Adipocyte (in vitro differentiated cells): Measurements from ENCODE around the gene PLEKHG4.

Source experiments
- DNase-seq: peaks from one replicate; pipeline ENCODE4 v3.0.0-alpha.2; 2015; ENCODE audit warnings: low read depth
- H3K27me3 ChIP-seq: replicated peaks from 2 replicates; pipeline ENCODE4 v1.7.0; 2013; ENCODE audit warnings: mild to moderate bottlenecking, low read length, moderate library complexity; ENCODE audit not compliant: control insufficient read depth, insufficient read depth
- H3K36me3 ChIP-seq: 2 replicates; pipeline ENCODE4 v1.7.0; 2013; ENCODE audit warnings: low read length, mild to moderate bottlenecking, moderate library complexity; ENCODE audit not compliant: control insufficient read depth, insufficient read depth, severe bottlenecking
- H3K4me1 ChIP-seq: 2 replicates; pipeline ENCODE4 v1.7.0; 2013; ENCODE audit warnings: mild to moderate bottlenecking, low read length, moderate library complexity; ENCODE audit not compliant: control insufficient read depth, insufficient read depth
- H3K4me3 ChIP-seq: 2 replicates; pipeline ENCODE4 v1.7.0; 2013; ENCODE audit warnings: mild to moderate bottlenecking, low read length, moderate library complexity
- H3K9ac ChIP-seq: 2 replicates; pipeline ENCODE4 v1.7.0; 2013; ENCODE audit warnings: mild to moderate bottlenecking, low read length, moderate library complexity
- H3K9me3 ChIP-seq: 2 replicates; pipeline ENCODE4 v1.7.0; 2013; ENCODE audit warnings: mild to moderate bottlenecking, low read length, moderate library complexity; ENCODE audit not compliant: control insufficient read depth

The PLEKHG4 gene

DNA sequence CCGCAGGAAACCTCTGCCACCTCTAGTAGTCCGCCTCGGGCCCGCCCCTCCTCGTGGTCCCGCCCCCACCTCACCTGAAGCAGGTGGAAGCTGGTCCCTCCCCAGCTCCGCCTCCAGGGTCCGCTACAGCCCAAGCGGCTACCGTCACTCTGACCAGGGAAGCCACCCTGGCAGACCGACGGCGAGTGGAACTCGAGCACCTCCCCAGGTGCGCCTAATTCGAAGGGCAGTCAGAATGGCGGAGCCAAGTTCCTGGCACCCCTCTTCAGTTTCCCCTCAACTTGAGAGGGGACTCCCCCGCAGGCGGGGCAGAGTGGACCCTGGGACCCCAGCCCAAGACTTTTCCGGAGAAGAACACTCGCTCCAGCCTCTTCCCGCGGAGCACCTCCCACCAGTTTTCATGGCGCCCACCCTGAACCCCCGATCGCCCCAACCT is 32.6 kb upstream of the PLEKHG4 start:
- peak overlapping the region; percentile 92 for H3K4me3 ChIP-seq
- H3K9me3 ChIP-seq: no peaks in the 10 kb centered on the region
- no peaks in the 10 kb centered on the region for H3K27me3 ChIP-seq
- peaks cover 59% of the 10 kb centered on the region for H3K4me1 ChIP-seq
- DNase-seq: no peak
- H3K9ac ChIP-seq: peak overlapping the region; percentile 90
- no peaks in the 10 kb centered on the region for H3K36me3 ChIP-seq

DNA sequence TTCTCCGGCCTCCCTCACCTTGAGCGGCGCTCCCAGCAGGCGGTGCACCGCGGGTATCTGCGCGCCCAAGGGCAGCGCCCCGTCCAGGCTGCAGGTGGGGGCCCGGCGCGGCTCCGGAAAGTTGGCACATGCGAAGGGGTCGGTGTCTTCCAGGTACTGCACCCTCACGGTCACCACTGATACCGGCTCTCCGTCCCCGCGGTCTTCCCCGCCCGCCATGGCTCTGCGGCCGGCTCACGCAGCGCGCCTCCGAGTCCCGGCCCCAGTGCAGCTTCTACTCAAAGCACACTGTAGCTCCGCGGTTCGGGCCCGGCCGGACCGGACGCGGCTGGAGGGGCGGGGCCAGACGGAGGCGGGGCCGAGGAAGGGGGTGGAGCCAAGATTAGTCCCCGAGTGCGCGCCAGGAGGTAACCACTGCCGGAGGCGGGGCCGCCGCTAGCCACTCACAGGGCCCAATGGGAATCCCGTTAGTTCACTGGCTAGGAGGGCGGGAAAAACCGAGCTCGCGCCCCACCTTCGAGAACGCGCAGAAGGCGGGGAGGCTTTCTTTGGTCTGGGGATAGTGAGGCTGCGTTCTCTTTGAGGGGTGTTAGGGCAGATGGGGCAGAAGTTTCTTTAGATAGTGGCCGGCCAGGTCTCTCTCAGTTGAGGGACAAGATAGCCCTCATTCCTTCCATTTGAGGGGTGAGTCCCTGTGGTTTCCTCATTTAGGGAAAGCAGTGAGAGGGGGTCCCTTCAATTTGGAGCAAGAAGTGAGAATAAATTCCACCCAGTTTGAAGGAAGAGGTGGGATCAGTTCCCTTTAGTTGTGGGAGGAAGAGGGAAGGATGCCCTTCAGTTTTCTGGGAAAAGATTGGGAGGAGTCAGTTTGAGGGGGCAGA is 31.9 kb upstream of the PLEKHG4 start, which contains the start of gene FHOD1:
Gene FHOD1, minus strand, starts transcription at position 290 of the 881 bp plus-strand sequence. Its CDS starts 71 bp downstream, at position 219.
- peak within 1 kb of the TSS; percentile 90 for H3K9ac ChIP-seq
- peak within 1 kb of the TSS; percentile 92 for H3K4me3 ChIP-seq
- H3K4me1 ChIP-seq: peaks cover 53% of the 10 kb centered on the region
- H3K27me3 ChIP-seq: no peaks in the 10 kb centered on the region
- peak; percentile 99 for DNase-seq
- H3K9me3 ChIP-seq: no peaks in the 10 kb centered on the region
- no peaks in the 10 kb centered on the region for H3K36me3 ChIP-seq

DNA sequence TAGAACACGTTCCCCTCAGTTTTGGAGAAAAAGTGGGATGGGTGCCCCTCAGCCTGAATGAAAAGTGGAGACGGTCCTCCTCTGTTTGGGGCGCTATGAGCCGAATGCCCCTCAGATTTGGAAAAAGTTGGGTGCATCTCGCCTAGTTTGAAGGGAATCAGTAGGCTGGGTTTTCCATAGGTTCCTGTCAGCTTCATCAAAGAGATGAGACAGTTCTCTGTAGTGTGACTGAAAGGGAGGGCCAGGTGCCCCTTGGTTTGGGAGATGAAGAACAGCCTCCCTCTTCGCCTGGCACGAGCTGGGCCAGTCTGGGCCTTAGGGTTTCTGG is 31.3 kb upstream of the PLEKHG4 start:
- peak overlapping the region; percentile 92 for H3K4me3 ChIP-seq
- no peak for DNase-seq
- H3K36me3 ChIP-seq: no peaks in the 10 kb centered on the region
- peak overlapping the region; percentile 83 for H3K9ac ChIP-seq
- no peaks in the 10 kb centered on the region for H3K9me3 ChIP-seq
- peaks cover 53% of the 10 kb centered on the region for H3K4me1 ChIP-seq
- H3K27me3 ChIP-seq: no peaks in the 10 kb centered on the region

DNA sequence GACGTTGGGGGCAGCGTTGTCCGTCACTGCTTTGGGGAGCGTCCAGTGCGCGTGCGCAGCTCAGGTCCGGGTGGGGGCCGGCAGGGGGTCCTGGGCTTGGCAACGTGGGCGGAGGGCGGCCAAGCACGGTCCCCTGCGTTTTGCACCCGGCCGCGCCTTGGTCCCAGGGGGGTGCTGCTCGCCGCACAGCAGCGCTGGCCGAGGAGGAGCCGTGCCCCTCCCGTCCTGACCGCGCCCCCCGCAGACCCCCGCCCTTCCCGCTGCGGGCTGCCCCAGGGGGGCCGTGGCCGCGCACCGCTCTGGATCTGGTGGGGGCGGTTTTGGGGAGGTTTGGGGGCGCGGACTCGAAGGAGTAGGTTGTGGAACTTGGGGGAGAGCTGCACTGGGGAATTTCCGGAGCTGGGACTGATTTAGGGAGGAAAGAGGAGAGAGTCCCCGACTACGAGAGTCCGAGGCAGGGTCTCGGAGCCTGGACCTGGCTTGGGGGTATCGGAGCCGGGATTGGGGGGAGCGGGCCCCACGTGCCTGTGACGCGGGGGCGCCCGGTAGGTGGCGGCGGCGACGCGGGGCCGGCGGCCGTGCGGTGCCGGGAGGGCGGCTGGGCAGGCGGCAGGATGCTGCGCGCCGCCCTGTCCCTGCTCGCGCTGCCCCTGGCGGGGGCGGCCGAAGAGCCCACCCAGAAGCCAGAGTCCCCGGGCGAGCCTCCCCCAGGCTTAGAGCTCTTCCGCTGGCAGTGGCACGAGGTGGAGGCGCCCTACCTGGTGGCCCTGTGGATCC is 30.7 kb upstream of the PLEKHG4 start, which contains the start of gene SLC9A5:
Gene SLC9A5, plus strand, starts transcription at position 579 of the 777 bp plus-strand sequence. Its CDS starts 36 bp downstream, at position 615.
- Histone ChIP-seq H3K36me3 (no peaks in the 10 kb centered on the region), H3K4me1 (peaks cover 47% of the 10 kb centered on the region), H3K27me3 (no peaks in the 10 kb centered on the region), H3K4me3 (peak within 1 kb of the TSS; percentile 92), H3K9me3 (no peaks in the 10 kb centered on the region), H3K9ac (peak within 1 kb of the TSS; percentile 83)
- DNase-seq: peak; percentile 78

DNA sequence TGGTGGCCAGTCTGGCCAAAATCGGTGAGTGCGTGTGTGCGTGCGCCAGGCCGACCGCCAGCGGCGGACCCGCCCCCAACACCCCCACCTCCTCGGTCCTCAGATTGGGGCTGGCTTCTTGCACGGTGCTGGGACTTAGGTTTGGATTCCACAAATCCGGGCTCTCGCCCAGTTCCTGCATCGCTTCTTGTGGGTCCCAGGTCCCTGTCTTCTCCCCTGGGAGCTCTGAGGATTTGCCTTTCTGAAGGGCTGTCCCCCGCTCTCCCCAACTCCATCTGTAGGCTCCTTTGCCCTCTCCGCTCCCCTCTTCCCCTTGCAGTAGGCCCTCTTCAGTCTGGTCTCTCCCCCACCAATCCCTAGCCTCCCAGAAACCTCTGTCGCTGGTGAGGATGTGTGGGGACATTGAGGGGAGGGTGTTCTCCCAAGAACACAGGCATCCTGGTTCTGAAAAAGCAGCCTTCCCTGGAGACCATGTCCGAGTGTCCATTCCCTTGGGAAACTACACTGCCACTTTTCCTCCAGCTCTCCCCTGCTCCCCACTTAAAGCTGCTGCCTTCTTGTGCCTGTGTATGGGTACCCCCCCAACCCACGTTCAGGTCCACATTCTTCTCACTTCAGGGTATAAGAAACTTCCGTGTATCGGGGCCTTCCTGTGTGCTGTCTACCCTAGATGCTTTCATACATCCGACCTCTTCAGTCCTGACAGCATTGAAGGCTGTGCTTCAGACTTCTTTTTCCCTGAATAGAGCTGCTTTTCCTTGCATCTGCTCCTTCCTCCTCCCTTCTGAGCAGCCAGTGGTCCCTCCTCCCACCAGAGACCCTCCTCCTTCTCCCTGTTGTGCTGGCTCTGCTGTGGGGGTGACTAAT is 29.9 kb upstream of the PLEKHG4 start:
- H3K9me3 ChIP-seq: no peaks in the 10 kb centered on the region
- H3K4me3 ChIP-seq: peak overlapping the region; percentile 92
- DNase-seq: no peak
- peak overlapping the region; percentile 83 for H3K9ac ChIP-seq
- H3K27me3 ChIP-seq: no peaks in the 10 kb centered on the region
- peaks cover 39% of the 10 kb centered on the region for H3K4me1 ChIP-seq
- no peaks in the 10 kb centered on the region for H3K36me3 ChIP-seq

DNA sequence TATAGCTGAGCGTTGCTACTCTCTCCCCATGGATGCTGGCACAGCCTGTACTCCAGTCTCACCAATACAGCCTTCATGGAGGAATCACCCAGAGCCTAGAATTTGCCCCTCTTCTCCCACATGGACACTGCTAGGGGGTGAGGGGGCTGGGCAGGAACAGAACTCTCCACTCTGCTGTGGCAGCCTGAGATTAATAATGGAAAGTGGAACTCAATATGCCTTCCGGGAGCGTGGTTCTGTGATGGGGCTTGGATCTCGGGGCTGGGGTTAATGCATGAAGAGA is 29.3 kb upstream of the PLEKHG4 start:
- H3K27me3 ChIP-seq: no peaks in the 10 kb centered on the region
- peak overlapping the region; percentile 92 for H3K4me3 ChIP-seq
- H3K9ac ChIP-seq: no peak overlapping the region
- H3K4me1 ChIP-seq: peaks cover 34% of the 10 kb centered on the region
- DNase-seq: no peak
- no peaks in the 10 kb centered on the region for H3K9me3 ChIP-seq
- H3K36me3 ChIP-seq: no peaks in the 10 kb centered on the region

DNA sequence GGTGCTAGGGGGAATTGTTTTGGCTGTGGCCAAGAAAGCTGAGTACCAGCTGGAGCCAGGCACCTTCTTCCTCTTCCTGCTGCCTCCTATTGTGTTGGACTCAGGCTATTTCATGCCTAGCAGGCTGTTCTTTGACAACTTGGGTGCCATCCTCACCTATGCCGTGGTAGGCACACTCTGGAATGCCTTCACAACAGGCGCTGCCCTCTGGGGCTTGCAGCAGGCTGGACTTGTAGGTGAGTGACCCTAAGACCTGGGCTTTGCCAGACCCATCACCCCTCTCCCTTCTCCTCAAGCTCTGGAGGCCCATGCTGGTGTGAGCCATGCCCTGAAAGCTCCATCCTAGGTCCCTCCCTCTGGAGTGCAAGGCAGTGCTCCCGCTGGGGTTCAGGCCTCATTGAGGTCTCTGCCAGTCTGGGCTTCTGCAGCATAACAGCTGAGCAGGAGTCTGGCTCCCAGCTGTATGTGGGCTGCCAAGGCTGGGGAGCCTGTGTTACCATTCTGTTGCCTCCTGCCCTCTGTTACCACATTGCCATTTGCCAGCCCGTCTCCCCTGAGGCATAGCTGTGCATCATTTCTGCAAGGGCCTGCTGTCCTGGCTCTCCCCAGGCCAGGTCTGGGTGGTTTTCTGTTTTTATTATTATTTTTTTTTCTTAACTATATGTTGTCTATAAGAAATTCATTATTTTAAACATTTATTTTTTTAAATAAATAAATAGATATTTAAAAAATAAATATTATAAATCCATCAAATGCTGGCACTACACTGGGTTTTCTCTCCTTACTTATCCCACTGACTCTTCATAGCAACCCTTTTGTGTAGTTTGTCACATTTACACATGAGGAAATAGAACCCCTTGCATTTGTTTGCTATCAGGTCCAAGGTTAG is 26.5 kb upstream of the PLEKHG4 start:
- H3K4me1 ChIP-seq: peaks cover 25% of the 10 kb centered on the region
- H3K4me3 ChIP-seq: no peak overlapping the region
- no peak for DNase-seq
- no peak overlapping the region for H3K9ac ChIP-seq
- no peaks in the 10 kb centered on the region for H3K9me3 ChIP-seq
- no peaks in the 10 kb centered on the region for H3K36me3 ChIP-seq
- no peaks in the 10 kb centered on the region for H3K27me3 ChIP-seq

DNA sequence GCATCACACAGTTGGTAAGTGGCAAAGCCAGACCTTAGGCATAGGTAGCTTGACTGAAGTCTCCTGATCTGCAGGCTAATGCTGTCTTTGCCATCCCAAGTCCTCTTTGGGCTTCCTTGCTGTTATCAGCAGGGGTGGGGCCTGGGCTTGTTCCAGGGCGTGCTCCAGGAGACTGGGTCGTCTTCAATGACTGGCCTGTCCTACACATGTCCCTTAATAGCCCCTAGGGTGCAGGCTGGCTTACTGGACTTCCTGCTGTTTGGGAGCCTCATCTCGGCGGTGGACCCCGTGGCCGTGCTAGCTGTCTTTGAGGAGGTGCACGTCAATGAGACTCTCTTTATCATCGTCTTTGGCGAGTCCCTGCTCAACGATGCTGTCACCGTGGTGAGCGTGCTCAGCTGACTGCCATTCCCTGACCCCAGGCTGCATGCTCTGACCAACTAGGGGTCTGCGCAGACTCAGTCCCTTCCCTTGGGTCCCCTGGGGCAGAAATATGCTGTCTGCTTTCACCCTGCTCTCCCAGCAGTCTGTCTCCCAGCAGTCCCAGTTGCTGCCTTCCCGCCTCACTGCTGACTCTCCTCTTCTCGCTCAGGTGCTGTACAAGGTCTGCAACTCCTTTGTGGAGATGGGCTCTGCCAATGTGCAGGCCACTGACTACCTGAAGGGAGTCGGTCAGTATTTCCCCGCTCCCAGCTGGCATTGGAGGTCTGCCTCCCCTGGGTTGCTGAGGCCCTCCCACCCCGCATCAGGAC is 24.4 kb upstream of the PLEKHG4 start:
- no peak for DNase-seq
- H3K4me1 ChIP-seq: peaks cover 16% of the 10 kb centered on the region
- H3K27me3 ChIP-seq: no peaks in the 10 kb centered on the region
- no peak overlapping the region for H3K9ac ChIP-seq
- no peaks in the 10 kb centered on the region for H3K9me3 ChIP-seq
- H3K36me3 ChIP-seq: no peaks in the 10 kb centered on the region
- no peak overlapping the region for H3K4me3 ChIP-seq

DNA sequence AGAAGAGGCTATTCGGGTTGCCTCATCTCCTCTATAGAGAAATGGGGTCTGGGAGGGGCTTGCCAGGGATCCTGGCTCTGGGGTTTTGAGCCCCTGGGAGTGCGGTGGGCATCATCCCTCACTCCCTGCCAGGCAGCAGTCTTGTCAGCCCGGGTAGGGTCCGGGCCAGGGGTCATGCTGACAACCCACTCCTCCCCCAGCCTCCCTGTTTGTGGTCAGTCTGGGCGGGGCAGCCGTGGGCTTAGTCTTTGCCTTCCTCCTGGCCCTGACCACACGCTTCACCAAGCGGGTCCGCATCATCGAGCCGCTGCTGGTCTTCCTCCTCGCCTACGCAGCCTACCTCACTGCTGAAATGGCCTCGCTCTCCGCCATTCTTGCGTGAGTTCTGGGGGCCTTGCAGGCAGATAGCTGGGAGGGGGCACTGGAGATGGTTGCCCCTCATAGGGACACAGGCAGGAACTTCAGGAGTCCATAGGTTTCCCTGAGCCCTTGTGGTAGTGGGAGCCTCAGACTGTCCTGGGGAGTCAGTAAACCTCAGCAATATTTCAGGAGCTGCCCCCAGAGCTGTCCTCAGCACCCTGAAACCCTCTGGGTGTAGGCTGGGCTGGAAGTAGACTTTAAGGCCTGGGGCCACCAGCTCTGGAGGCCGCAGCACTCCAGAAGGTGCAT is 23.6 kb upstream of the PLEKHG4 start:
- H3K4me1 ChIP-seq: peaks cover 15% of the 10 kb centered on the region
- no peak overlapping the region for H3K4me3 ChIP-seq
- no peaks in the 10 kb centered on the region for H3K9me3 ChIP-seq
- H3K27me3 ChIP-seq: no peaks in the 10 kb centered on the region
- no peak for DNase-seq
- H3K9ac ChIP-seq: no peak overlapping the region
- H3K36me3 ChIP-seq: no peaks in the 10 kb centered on the region
